DMS 273 (cell line): ENCODE results near the gene UBE2G1.
"Not testable (repeated sequence)": the region's sequence is repeated elsewhere in the genome, so short reads cannot be mapped to it uniquely, and the experiment has no call there.

Experiments used
- DNase-seq: peaks from one replicate; lab custom pipeline; 2025; ENCODE audit not compliant: unreplicated experiment; lab: John Stamatoyannopoulos, UW

The UBE2G1 gene

DNA sequence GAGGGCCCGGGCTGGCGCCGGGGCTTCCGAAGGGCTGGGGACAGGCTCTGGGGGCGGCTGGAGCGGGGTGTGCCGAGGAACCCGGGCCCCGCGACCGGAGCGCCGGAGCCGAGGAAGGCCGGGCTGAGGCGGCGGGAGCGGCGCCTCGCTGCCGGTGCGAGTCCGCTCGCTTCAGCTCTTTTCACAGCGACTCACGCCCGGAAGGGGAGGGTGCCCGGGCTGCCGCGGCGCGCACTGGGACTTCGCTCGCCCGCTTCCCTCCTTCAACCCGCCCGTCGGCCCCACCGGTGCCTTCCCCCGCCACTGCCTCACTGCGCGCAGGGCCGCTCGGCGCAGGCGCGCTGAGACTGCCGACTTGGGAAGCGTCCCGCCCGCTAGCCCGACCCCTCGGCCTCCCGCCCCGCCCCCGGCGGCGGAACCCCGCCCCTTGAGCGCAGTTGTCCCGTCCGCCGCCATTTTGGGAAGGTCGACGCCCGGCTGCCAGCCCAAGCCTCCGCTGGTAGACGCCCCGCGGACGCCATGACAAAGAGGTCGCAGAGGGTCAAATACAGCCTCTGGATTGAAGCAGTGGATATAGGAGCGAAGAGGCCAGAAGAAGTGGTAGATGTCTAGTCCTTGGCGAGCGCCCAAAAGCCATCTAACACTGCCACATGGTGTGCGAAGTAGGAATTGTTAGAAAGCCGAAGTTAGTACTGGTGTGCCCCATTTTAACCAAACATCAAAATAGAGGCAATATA lies at the start of gene UBE2G1:
TSS of gene UBE2G1 (minus strand) at position 349 of the 737 bp plus-strand sequence. CDS start 359 bp downstream, outside the sequence.
- DNase-seq: peak; percentile 97

GRCh38 chr17:4412933-4413831 lies 46.7 kb upstream of the UBE2G1 start:
- peak; percentile 97 for DNase-seq

DNA sequence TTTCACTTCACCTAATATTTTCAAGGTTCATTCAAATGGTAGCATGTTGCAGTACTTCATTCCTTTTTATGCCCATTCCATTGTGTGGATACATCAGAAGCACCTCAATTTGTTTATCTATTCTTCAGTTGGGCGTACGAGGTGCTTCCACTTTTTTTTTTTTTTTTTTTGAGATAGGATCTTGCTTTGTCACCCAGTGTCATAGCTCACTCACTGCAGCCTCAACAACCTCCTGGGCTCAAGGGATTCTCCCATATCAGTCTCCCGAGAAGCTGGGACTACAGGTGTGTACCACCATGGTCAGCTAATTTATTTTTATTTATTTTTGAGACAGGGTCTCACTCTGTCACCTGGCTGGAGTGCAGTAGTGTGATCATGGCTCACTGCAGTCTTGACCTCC lies 44.7 kb upstream of the UBE2G1 start:
- no peak for DNase-seq

- DNase-seq: peak; percentile 35
These were observed 43.2 kb upstream of the UBE2G1 start for GRCh38 chr17:4409659-4410058.

GRCh38 chr17:4407851-4408250 lies 41.4 kb upstream of the UBE2G1 start:
- DNase-seq: peak; percentile 87

DNA sequence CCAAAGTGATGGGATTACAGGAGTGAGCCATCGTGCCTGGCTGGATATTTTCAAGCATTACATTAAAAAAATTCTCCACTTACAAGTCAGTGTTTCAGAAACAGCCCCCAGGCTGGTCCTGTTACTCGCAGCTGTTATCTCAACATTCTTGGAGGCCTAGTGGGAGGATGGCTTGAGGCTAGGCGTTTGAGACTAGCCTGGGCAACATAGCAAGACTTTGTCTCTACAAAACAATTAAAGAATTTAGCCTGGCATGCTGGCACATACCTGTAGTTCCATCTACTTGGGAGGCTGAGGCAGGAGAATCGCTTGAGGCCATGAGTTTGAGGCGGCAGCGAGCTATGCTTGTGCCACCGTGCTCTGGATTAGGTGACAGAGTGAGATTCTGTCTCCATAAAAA lies 40.7 kb upstream of the UBE2G1 start:
- no peak for DNase-seq

DNA sequence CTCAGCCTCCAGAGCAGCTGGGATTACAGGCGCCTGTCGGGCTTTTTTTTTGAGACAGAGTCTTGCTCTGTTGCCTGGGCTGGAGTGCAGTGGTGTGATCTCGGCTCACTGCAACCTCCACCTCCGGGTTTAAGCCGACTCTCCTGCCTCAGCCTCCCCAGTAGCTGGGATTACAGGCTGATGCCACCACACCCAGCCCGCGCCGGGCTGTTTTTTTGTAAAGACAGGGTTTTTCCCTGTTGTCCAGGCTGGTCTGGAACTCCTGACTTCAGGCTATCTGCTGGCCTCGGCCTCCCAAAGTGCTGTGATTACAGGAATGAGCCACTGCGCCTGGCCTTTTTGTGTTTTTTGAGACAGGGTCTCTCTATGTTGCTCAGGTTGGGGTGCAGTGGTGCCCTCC lies 39.9 kb upstream of the UBE2G1 start:
- no peak for DNase-seq

DNA sequence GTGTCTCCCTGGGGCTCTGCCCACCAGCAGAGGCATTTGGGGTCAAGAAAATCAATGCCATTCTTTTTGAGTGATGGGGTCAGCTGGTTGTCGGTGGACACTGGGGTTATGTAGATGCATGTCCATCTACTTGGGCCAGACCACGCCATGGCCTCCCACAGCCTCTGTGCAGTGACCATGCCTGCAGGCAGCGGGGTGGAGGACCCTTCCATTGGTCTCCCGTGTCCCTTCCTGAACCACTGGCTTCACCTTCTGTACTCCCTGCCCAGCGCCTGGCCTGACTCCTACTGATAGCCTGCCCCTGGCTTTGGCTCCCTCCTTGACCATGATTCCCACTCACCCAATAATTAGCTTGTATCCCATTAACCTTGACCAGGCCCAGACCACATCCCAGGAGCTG lies 39.2 kb upstream of the UBE2G1 start:
- DNase-seq: no peak

DNA sequence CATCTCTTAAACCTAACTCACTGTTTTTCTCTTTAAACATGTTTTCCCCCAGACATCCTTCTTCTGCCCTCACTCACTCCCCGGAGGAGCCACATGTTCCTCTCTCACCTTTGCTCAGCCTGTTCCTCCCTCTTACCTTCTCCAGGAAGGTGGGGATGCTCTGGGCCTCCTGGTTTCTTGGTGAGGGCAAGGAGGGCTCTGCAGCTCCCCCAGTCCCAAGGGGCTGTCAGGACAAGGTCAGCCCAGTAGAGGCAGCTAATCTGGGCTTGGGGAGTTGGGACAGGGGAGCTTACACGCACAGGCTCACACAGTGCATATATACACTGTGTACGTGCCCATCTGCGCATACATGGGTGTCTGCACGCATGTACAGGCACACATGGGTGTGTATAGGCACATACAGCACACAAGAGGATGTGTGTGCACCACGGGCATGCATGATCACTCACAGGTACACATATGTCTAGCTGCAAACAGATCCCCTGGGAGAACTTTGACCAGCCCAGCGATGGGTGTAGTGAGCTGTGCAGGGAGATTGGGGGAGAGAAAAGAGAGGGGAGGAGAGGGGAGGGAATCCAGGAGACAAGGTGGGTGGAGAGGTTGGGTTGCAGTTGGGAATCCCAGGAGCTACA lies 38.7 kb upstream of the UBE2G1 start:
- DNase-seq: no peak

- DNase-seq: no peak
These were observed 31.4 kb upstream of the UBE2G1 start for GRCh38 chr17:4397840-4398239.

DNA sequence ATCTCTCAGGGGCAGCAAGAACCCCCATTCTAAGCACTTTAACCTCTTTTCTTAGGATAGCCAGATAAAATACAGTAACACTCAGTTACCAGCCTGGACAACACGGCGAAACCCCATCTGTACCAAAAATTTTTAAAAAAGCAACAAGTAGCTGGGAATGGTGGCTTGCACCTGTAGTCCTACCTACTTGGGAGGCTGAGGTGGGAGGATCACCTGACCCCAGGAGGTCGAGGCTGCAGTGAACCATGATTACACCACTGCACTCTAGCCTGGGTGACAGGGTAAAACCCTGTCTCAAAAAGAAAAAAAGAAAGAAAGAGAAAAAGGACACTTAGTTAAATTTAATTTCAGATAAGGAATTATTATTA lies 28.6 kb upstream of the UBE2G1 start:
- no peak for DNase-seq

GRCh38 chr17:4394208-4395110 lies 28.0 kb upstream of the UBE2G1 start:
- DNase-seq: no peak

GRCh38 chr17:4393806-4394205 lies 27.3 kb upstream of the UBE2G1 start:
- DNase-seq: no peak

GRCh38 chr17:4389079-4389478 lies 22.6 kb upstream of the UBE2G1 start:
- no peak for DNase-seq

DNA sequence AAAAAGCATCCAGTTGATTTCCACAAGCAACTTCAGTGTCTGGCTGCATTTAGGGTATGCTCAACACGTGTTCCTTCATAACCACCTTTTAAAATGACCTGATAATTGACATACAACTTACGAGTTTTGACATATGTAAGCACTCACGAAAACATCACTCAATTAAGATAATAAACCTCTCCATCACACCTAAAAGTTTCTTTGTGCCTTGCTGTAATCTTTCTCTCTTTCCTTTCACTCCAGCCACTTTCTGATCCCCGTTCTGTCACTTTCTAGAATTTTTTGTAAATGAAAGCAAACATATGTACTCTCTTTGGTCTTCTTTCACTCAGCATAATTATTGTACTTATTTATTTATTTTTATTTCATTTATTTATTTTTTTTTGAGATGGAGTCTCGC lies 20.7 kb upstream of the UBE2G1 start:
- DNase-seq: no peak

DNA sequence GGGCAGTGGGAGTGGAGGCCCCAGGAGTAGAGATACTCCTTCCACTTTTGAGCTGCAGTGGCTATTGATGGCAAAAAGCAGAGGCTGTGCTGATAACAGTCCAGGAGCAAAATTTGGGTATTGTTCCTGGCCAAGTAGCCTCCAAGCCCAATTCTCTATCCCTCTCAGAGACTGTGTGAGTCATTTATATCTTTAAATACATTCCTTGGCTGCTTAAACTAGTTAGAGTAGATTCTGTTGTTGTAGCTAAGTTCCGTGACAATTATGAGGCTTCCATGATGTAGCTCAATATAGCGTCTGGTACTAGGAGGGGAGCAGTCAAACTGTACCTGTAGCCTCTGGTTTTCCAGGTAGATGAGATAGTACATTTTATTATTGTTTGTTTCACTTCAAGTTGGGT lies 19.9 kb upstream of the UBE2G1 start:
- DNase-seq: no peak

GRCh38 chr17:4381690-4382671 lies 15.5 kb upstream of the UBE2G1 start:
- no peak for DNase-seq

DNA sequence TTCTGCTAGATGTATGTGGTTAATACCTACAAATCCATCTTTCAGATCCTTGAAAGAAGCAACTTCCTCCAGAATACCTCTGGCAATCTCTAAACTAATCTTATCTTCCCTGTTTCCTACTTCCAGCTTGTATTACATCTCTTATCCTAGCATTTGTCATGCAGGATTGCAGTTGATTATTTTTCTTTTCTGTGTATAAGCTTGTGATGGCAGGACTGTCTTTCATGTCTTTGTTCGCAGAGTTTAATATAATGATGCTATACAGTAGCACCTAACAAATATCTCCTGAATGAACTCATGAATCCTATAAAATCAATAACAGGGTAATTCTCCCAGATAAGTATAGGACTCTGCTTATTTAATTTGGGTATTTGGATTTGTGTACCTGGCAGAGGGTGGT lies 12.2 kb upstream of the UBE2G1 start:
- DNase-seq: no peak

GRCh38 chr17:4377247-4377646 lies 10.8 kb upstream of the UBE2G1 start:
- not testable (repeated sequence) for DNase-seq
